Measurements from ENCODE around the gene STH.

STH gene

DNA sequence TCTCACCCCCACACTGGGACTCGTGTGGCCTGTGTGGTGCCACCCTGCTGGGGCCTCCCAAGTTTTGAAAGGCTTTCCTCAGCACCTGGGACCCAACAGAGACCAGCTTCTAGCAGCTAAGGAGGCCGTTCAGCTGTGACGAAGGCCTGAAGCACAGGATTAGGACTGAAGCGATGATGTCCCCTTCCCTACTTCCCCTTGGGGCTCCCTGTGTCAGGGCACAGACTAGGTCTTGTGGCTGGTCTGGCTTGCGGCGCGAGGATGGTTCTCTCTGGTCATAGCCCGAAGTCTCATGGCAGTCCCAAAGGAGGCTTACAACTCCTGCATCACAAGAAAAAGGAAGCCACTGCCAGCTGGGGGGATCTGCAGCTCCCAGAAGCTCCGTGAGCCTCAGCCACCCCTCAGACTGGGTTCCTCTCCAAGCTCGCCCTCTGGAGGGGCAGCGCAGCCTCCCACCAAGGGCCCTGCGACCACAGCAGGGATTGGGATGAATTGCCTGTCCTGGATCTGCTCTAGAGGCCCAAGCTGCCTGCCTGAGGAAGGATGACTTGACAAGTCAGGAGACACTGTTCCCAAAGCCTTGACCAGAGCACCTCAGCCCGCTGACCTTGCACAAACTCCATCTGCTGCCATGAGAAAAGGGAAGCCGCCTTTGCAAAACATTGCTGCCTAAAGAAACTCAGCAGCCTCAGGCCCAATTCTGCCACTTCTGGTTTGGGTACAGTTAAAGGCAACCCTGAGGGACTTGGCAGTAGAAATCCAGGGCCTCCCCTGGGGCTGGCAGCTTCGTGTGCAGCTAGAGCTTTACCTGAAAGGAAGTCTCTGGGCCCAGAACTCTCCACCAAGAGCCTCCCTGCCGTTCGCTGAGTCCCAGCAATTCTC lies 27.4 kb downstream of the STH start:
- DNase-seq (ENCODE audit: low spot score), result no peak
- in situ Hi-C loops (cut with MboI; ENCODE audit: low sequenced_read_pairs, unreplicated experiment), result no loop called here

GRCh38 chr17:46027048-46027975 lies 28.3 kb downstream of the STH start:
- in situ Hi-C loops (cut with MboI; ENCODE audit: low sequenced_read_pairs, unreplicated experiment), result no loop called here
- no peak for TF ChIP-seq CTCF (IDR thresholded peaks at IDR 0.05; ENCODE audit: borderline replicate concordance, control extremely low read depth, extremely low read depth, insufficient read depth, missing control alignments)
- no peak for DNase-seq (ENCODE audit: low spot score)

More for the DNA sequence above, 27.4 kb downstream of the STH start:
- TF ChIP-seq CTCF (IDR thresholded peaks at IDR 0.05; ENCODE audit: borderline replicate concordance, control extremely low read depth, extremely low read depth, insufficient read depth, missing control alignments), result no peak

DNA sequence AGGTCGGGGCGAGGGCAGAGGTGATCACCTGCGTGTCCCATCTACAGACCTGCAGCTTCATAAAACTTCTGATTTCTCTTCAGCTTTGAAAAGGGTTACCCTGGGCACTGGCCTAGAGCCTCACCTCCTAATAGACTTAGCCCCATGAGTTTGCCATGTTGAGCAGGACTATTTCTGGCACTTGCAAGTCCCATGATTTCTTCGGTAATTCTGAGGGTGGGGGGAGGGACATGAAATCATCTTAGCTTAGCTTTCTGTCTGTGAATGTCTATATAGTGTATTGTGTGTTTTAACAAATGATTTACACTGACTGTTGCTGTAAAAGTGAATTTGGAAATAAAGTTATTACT lies 28.9 kb downstream of the STH start:
- in situ Hi-C loops (cut with MboI; ENCODE audit: low sequenced_read_pairs, unreplicated experiment), result no loop called here
- no peak for DNase-seq (ENCODE audit: low spot score)
- no peak for TF ChIP-seq CTCF (IDR thresholded peaks at IDR 0.05; ENCODE audit: borderline replicate concordance, control extremely low read depth, extremely low read depth, insufficient read depth, missing control alignments)

- no peak for TF ChIP-seq CTCF (IDR thresholded peaks at IDR 0.05; ENCODE audit: borderline replicate concordance, control extremely low read depth, extremely low read depth, insufficient read depth, missing control alignments)
- in situ Hi-C loops (cut with MboI; ENCODE audit: low sequenced_read_pairs, unreplicated experiment), result no loop called here
- no peak for DNase-seq (ENCODE audit: low spot score)
These were observed 29.3 kb downstream of the STH start for GRCh38 chr17:46028374-46028773.

DNA sequence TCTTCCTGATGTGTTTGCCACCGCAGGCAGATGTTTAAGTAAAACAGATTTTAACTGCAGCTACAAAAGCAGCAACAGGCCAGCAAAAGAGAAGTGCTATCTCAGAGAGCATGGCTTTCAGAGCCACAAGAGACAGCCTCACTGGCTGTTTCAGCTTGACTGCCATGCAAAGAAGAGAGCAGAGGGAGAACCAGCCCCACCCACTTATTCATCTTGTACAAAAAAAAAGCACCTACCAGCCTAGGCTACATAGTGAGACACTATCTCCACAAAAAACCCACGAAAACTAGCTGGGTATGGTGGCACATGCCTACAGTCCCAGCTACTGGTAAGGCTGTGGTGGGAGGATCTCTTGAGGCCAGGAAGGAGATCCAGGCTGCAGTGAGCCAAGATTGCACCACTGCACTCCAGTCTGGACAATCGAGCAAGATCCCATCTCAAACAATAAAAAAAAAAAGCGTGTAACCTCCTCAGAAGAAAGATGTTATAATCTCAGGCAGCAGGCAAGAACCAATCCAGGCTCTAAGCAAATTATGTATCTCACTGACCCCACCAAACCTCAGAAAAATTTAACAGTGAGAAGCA lies 30.0 kb downstream of the STH start:
- TF ChIP-seq CTCF (IDR thresholded peaks at IDR 0.05; ENCODE audit: borderline replicate concordance, control extremely low read depth, extremely low read depth, insufficient read depth, missing control alignments), result no peak
- in situ Hi-C loops (cut with MboI; ENCODE audit: low sequenced_read_pairs, unreplicated experiment), result no loop called here
- DNase-seq (ENCODE audit: low spot score), result no peak

DNA sequence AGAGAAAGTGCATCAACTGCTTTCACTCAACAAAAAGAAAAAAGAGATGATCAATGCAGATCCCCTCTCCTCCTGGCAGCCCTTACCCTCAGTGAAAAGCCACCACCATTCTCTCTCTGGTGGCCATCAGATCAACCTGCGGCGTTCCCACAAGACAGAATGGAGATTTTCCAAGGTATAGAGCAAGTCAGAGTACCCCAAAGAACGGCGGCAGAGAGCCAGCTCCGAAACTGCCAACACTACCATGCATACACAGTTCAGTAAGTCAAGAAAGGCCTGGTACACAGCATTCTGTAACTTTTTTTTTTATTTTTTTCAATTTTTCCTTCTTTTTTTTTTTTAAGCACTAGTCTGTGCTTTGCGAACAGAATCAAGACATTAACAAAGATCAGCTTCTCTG lies 30.6 kb downstream of the STH start:
- no peak for DNase-seq (ENCODE audit: low spot score)
- TF ChIP-seq CTCF (IDR thresholded peaks at IDR 0.05; ENCODE audit: borderline replicate concordance, control extremely low read depth, extremely low read depth, insufficient read depth, missing control alignments), result no peak
- in situ Hi-C loops (cut with MboI; ENCODE audit: low sequenced_read_pairs, unreplicated experiment), result no loop called here

All from GM13976 (cell line).